NCI-H2171 treated with DMSO at 0.1 percent for 48 hours (cell line): Measurements from ENCODE around the gene HDHD2.

Source experiments
- DNase-seq: peaks from one replicate; lab custom pipeline; 2025; lab: John Stamatoyannopoulos, UW

HDHD2 gene

DNA sequence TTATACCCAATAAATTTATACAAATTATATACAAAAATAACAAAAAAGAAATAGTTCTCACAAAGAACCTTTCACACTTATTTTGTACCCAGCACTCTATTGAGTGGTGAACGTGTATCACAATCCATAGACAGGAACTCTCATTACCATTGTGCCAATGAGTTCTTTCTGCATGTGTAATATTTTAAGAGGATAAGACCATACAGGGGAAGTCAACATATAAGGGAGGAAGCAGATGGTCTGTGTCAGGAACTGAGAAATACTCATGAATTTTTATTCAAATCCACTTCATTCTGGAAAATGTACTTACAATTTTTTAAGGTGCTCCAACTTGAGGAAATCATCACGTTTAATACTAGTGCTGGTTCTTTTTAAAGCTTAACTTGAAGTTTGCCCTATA lies 87.8 kb downstream of the HDHD2 start:
- no peak for DNase-seq
